ENCODE measurements around the gene SLC25A21.
A peak's percentile ranks its signal among the peaks of the same experiment; 100 is the strongest.

Gene SLC25A21

DNA sequence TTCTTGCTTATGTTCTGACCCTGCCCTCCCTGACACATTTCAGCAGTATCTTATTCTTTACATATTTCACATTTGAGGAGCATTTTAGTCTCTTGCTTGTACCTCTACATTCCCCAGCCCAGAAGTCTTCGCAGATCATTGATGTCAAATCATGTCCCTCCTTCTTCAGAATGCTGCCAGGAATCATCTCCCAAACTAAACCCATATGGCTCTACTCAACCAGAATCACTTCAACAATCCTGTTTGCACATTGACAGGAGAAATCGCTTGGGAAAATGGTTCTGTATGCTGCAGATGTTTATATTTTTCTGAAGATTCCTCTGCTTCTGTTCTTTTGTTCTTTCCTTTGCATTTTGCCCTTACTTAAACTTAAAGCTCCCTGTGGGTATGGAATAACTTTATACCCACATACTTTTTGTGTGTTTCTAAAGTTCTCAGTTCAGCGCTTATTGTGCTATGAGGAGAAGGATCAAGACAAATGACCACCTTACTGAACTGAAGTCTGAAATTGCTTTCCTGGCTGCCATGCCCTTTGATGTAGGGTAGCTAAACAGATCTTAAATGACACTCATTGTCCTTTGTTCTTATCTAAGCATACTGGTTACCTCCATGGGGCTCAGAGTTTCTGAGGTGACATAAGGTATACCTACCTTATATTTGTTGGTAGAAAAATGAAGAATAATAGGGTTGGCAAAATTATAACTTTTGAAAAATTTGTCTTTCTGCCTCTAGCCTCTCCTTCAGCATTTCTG is 134.6 kb downstream of the SLC25A21 start:
- TF ChIP-seq, protein P1, sequence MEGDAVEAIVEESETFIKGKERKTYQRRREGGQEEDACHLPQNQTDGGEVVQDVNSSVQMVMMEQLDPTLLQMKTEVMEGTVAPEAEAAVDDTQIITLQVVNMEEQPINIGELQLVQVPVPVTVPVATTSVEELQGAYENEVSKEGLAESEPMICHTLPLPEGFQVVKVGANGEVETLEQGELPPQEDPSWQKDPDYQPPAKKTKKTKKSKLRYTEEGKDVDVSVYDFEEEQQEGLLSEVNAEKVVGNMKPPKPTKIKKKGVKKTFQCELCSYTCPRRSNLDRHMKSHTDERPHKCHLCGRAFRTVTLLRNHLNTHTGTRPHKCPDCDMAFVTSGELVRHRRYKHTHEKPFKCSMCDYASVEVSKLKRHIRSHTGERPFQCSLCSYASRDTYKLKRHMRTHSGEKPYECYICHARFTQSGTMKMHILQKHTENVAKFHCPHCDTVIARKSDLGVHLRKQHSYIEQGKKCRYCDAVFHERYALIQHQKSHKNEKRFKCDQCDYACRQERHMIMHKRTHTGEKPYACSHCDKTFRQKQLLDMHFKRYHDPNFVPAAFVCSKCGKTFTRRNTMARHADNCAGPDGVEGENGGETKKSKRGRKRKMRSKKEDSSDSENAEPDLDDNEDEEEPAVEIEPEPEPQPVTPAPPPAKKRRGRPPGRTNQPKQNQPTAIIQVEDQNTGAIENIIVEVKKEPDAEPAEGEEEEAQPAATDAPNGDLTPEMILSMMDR (IDR thresholded peaks at IDR 0.05; ENCODE audit: low read depth, low read length) = no peak
- no peak for DNase-seq (ENCODE audit: extremely low read depth, low read depth)

DNA sequence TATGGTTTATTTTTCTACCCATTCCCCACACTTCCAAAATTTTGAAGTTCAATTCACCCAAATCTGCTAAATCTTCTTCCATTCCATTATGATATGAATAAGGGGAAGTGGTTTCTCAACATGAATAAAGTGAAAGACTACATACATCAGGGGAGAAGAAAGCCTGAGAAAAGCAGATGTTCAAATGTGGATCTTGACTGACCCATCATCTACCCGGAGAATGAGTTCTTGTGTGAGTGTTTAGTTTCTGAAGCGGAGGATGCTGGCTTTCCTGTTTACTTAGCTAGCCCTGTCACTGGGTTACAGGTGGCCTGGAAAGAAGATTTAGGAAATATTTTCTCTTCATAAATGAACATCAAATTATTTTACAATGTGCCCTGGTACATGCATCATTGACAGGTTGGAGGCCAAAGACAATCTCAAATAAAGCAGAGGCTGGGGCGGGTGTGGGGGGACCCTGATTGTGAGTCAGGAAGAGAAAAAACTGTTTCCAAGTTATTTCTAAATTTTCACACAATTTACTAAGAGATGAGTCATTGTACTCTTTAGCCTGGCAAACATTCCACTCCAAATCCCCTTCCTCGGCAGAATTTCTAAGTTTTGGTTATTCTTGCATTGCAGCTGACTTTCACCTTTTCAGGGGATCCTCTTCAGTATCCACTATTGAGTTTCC is 135.6 kb downstream of the SLC25A21 start:
- TF ChIP-seq, protein P1 (IDR thresholded peaks at IDR 0.05; ENCODE audit: low read depth, low read length) = no peak
- no peak for DNase-seq (ENCODE audit: extremely low read depth, low read depth)

DNA sequence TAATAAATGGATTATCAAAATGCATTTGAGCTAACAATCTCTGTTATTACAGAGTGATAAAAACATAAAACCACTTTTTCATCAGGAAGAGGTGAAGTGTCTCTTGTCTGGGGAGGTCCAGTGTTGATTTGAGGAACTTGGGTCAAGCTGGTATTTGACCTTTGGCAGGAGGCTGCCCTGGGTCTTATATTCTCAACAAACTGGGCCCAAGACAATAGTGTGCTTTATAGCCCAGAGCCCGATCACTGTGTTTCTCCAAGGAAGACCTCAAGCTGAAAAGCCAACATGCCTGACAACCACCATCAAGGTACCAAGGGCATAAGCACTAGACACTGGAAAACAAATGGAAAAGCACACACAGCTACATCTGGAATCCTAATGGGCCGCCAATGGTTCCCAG is 137.0 kb downstream of the SLC25A21 start:
- DNase-seq (ENCODE audit: extremely low read depth, low read depth) = no peak
- TF ChIP-seq, protein P1 (IDR thresholded peaks at IDR 0.05; ENCODE audit: low read depth, low read length) = no peak

DNA sequence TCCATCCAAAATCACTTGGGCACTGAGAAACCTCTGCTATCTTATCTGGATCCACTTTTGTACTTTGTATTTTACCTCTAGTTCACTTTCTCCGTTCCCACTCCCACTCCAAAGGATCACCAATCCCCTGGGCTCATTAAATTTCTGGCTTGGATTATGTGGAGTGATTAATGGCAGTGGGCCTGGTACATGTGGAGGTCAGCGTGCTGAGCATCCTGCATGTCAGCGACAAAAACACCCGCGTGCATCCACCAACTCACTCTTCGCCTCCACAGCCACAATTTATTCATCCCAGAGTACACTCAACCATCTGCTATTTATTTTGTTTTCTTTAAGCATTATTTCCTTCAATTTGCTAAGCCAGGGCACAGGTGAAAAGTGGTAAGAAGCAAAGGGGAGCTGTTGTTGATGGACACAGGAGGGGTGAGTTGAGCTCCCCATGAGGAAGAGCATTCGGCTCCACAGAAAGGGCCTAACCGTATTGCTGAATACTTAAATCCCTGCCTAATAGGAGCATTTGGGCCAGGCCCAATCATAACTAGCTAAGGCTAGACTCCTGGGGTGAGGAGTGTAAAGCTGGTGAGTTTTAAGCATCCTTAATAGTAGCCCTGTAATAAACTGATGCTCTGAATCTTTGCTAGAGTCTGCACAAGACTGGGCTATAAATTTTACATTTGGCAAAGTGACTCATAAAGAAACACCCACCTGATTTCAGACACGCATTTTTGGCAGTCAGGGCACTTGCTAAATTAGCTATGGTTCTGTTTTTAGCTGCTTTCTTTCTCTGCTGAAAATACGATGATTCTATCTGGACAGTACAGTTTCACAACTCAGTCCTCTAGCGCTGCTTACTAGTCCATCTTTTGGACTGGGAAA is 137.8 kb downstream of the SLC25A21 start:
- TF ChIP-seq, protein P1 (IDR thresholded peaks at IDR 0.05; ENCODE audit: low read depth, low read length) = no peak
- peak; percentile 27 for DNase-seq (ENCODE audit: extremely low read depth, low read depth)

DNA sequence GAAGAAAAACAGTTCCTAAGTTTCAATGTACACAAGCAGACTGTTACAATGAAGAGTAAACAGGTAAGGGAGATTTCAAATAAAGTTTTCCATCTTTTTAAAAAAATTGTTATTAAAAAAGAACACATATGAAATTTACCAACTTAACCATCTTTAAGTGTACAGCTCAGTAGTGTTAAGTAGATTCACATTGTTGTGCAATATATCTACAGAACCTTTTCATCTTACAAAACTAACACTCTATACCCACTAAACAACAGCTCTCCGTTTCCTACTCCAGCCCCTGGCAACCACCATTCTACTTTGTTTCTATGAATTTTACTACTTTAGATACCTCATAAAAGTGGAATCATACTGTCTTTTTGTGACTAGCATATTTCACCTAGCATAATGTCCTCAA is 139.5 kb downstream of the SLC25A21 start:
- TF ChIP-seq, protein P1 (IDR thresholded peaks at IDR 0.05; ENCODE audit: low read depth, low read length) = no peak
- no peak for DNase-seq (ENCODE audit: extremely low read depth, low read depth)

DNA sequence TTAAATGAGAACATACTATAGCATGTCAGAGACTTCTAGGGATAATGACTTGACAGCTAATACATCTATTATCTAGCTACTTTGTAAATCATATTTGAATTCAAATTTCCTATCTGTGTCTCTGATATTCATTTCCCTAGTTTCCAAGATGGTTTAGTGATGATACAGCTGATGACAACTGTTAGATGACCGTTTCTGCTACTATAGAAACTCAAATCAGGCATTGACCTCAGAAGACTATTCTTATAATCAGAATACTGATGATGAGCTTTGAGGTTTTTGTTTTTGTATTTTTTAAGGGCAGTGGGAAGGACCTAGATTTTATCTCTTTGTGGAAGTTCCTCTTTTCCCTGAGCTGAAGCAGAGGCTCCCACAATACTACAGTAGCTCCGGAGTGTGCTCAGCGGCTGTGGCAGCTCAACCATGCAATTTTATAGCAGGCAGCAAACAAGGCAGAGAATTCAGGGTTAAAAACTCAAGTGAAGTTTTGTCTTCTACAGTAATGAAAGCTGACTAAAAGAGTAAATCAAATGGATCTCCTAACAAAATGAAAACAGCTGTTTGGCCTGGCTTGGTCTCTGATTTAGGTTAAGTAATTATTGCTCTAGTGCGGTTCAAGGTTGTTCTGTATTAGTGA is 145.1 kb downstream of the SLC25A21 start:
- peak; percentile 56 for DNase-seq (ENCODE audit: extremely low read depth, low read depth)

More for the DNA sequence above, 145.1 kb downstream of the SLC25A21 start:
- TF ChIP-seq, protein P1 (IDR thresholded peaks at IDR 0.05; ENCODE audit: low read depth, low read length) = no peak

Measured in AG09319 (cell line).